GM15510 (cell line): Measurements from ENCODE around the gene AGFG2.

Experiments
- POLR2A ChIP-seq: IDR thresholded peaks from 3 replicates; pipeline ENCODE4 v1.6.1; 2011; ENCODE audit warnings: borderline replicate concordance; ENCODE audit not compliant: insufficient read length; ENCODE audit errors: extremely low read depth

The AGFG2 gene

GRCh38 chr7:100515072-100515532 lies 23.9 kb upstream of the AGFG2 start:
- TF ChIP-seq POLR2A = no peak

- no peak for TF ChIP-seq POLR2A
These were observed 22.7 kb upstream of the AGFG2 start for GRCh38 chr7:100516135-100516812.

GRCh38 chr7:100517305-100517704 lies 21.7 kb upstream of the AGFG2 start:
- TF ChIP-seq POLR2A = no peak

- TF ChIP-seq POLR2A = no peak
These were observed 19.4 kb upstream of the AGFG2 start for GRCh38 chr7:100519580-100519979.

GRCh38 chr7:100520138-100520537 lies 18.9 kb upstream of the AGFG2 start:
- no peak for TF ChIP-seq POLR2A

GRCh38 chr7:100521076-100521475 lies 17.9 kb upstream of the AGFG2 start:
- TF ChIP-seq POLR2A = no peak

- TF ChIP-seq POLR2A = no peak
These were observed 6.6 kb upstream of the AGFG2 start for GRCh38 chr7:100532165-100533022.

- TF ChIP-seq POLR2A = no peak
These were observed 702 bp upstream of the AGFG2 start for GRCh38 chr7:100538348-100538653.

GRCh38 chr7:100539436-100540006 lies 518 bp downstream of the AGFG2 start:
- no peak for TF ChIP-seq POLR2A

GRCh38 chr7:100540073-100540723 lies 1.2 kb downstream of the AGFG2 start:
- no peak for TF ChIP-seq POLR2A

- no peak for TF ChIP-seq POLR2A
These were observed 4.6 kb downstream of the AGFG2 start for GRCh38 chr7:100543586-100543985.

- TF ChIP-seq POLR2A = no peak
These were observed 5.4 kb downstream of the AGFG2 start for GRCh38 chr7:100544386-100544785.

- TF ChIP-seq POLR2A = no peak
These were observed 6.0 kb downstream of the AGFG2 start for GRCh38 chr7:100544967-100545359.

GRCh38 chr7:100545360-100546128 lies 6.5 kb downstream of the AGFG2 start:
- no peak for TF ChIP-seq POLR2A
